Smooth muscle cell (in vitro differentiated cells): Measurements from ENCODE around the gene PLOD3. TPM values are rescaled to one million over a fixed set of nuclear protein-coding genes. Genes with fewer than 3 reads are reported as not detected.

Experiments used
- DNase-seq: peaks from one replicate; lab custom pipeline; 2025; ENCODE audit not compliant: unreplicated experiment; lab: John Stamatoyannopoulos, UW
- H2AFZ ChIP-seq: fragments of 200-600 bp; sonication (generic); 2 replicates; pipeline ENCODE4 v1.6.0; 2016; ENCODE audit warnings: antibody characterized with exemption, low read depth, mild to moderate bottlenecking
- H3F3A ChIP-seq: fragments of 200-600 bp; sonication (generic); 2 replicates; pipeline ENCODE4 v1.6.0; 2017; ENCODE audit warnings: antibody characterized with exemption, low read depth
- H3K27ac ChIP-seq: fragments of 200-600 bp; sonication (generic); 2 replicates; pipeline ENCODE4 v1.5.1; 2016; ENCODE audit warnings: low read depth, mild to moderate bottlenecking
- H3K27me3 ChIP-seq: fragments of 200-600 bp; sonication (generic); 2 replicates; pipeline ENCODE4 v1.6.1; 2016; ENCODE audit warnings: low read depth, mild to moderate bottlenecking
- H3K36me3 ChIP-seq: fragments of 200-600 bp; sonication (generic); 2 replicates; pipeline ENCODE4 v1.5.1; 2016; ENCODE audit warnings: low read depth
- H3K4me1 ChIP-seq: fragments of 200-600 bp; sonication (generic); 2 replicates; pipeline ENCODE4 v1.5.1; 2016; ENCODE audit warnings: low read depth
- H3K4me2 ChIP-seq: fragments of 200-600 bp; sonication (generic); 2 replicates; pipeline ENCODE4 v1.6.0; 2016; ENCODE audit warnings: mild to moderate bottlenecking
- H3K4me3 ChIP-seq: fragments of 200-600 bp; sonication (generic); 2 replicates; pipeline ENCODE4 v1.5.1; 2016; ENCODE audit warnings: mild to moderate bottlenecking
- H3K79me2 ChIP-seq: fragments of 200-600 bp; sonication (generic); 2 replicates; pipeline ENCODE4 v1.6.0; 2016; ENCODE audit warnings: low read depth, mild to moderate bottlenecking
- H3K9ac ChIP-seq: fragments of 200-600 bp; sonication (generic); 2 replicates; pipeline ENCODE4 v1.6.0; 2016; ENCODE audit warnings: low read depth
- H3K9me3 ChIP-seq: fragments of 200-600 bp; sonication (generic); replicated peaks from 2 replicates; pipeline ENCODE4 v1.5.1; 2016; ENCODE audit warnings: low read depth
- H4K20me1 ChIP-seq: fragments of 200-600 bp; sonication (generic); 2 replicates; pipeline ENCODE4 v1.6.0; 2016; ENCODE audit warnings: low read depth
- WGBS: methylation state at CpG from one replicate; pipeline ENCODE4 v1.1.7; 2016; ENCODE audit warnings: low lambda C conversion rate; 5-methylcytosine and 5-hydroxymethylcytosine counted together
- polyA plus RNA-seq: library from polyadenylated mRNA; unstranded; fragments of >200 nt; fragmentation: Nextera tagmentation; extraction: Ambion mirVana; gene quantifications from 2 replicates; pipeline ENCODE4 v1.2.1, GENCODE V29; 2016
- total RNA-seq: library from RNA; depleted of rRNA; stranded (reverse); fragments of >200 nt; gene quantifications from 2 replicates; pipeline ENCODE4 v1.2.3, GENCODE V29; 2014
- TF ChIP-seq, protein P1 (sequence below): fragments of 200-600 bp; sonication (generic); IDR thresholded peaks from 2 replicates; pipeline ENCODE4 v1.5.1; 2017; ENCODE audit warnings: borderline replicate concordance, mild to moderate bottlenecking, antibody characterized with exemption; ENCODE audit not compliant: insufficient read depth, poor library complexity, severe bottlenecking

Gene PLOD3
- total and polyA plus RNA-seq, 2 experiments from 2014 or later, result 58.4 to 168 TPM

DNA sequence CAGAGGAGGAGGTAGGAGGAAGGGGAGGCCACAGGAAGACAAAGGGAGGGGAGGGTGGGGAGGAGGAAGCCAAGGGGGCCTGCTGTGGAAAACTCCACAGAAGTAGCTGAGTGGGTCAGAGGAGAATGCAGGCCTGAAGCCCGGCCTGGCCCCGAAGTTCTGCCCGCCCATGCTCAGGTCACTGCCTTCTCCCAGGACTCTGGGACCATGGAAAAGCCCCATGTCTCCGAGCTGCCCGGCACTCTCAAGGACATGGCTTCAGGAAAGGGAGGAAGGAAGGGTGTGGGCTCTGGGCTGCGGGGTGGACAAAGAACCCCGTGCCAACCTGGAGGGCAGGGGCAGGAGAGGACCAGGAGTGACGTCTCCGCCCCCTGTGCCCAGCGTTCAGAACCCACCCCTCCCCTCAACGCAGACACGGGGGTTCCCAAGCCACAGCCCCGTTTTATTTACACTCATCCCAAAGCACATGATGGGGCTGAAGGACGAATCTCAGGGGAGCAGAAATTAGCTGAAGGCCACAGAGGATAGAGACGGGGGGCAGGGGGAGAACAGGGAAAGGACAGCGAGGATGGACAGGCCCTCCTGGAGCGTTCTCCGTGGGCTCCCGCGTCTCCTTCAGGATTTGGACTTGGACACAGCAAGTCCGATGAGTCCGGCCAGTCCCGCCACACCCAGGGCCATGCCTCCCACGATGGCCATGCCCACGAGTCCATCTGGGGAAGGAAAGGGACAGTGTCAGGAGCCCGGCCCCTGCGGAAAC is 22.0 kb upstream of the PLOD3 start:
- Histone ChIP-seq H3F3A (peaks cover 2% of the 10 kb centered on the region), H3K79me2 (peaks cover 19% of the 10 kb centered on the region), H3K4me3 (no peak overlapping the region), H3K27me3 (no peaks in the 10 kb centered on the region), H3K4me1 (no peaks in the 10 kb centered on the region), H3K4me2 (no peak overlapping the region), H3K27ac (no peak overlapping the region), H3K9me3 (no peaks in the 10 kb centered on the region), H3K9ac (no peak overlapping the region), H3K36me3 (no peaks in the 10 kb centered on the region), H2AFZ (no peak overlapping the region), H4K20me1 (peaks cover 8% of the 10 kb centered on the region)
- no peak for DNase-seq
- TF ChIP-seq, protein P1, sequence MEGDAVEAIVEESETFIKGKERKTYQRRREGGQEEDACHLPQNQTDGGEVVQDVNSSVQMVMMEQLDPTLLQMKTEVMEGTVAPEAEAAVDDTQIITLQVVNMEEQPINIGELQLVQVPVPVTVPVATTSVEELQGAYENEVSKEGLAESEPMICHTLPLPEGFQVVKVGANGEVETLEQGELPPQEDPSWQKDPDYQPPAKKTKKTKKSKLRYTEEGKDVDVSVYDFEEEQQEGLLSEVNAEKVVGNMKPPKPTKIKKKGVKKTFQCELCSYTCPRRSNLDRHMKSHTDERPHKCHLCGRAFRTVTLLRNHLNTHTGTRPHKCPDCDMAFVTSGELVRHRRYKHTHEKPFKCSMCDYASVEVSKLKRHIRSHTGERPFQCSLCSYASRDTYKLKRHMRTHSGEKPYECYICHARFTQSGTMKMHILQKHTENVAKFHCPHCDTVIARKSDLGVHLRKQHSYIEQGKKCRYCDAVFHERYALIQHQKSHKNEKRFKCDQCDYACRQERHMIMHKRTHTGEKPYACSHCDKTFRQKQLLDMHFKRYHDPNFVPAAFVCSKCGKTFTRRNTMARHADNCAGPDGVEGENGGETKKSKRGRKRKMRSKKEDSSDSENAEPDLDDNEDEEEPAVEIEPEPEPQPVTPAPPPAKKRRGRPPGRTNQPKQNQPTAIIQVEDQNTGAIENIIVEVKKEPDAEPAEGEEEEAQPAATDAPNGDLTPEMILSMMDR, result no peak
- 92% methylated on average over 24 of the region's 27 CpGs for WGBS

DNA sequence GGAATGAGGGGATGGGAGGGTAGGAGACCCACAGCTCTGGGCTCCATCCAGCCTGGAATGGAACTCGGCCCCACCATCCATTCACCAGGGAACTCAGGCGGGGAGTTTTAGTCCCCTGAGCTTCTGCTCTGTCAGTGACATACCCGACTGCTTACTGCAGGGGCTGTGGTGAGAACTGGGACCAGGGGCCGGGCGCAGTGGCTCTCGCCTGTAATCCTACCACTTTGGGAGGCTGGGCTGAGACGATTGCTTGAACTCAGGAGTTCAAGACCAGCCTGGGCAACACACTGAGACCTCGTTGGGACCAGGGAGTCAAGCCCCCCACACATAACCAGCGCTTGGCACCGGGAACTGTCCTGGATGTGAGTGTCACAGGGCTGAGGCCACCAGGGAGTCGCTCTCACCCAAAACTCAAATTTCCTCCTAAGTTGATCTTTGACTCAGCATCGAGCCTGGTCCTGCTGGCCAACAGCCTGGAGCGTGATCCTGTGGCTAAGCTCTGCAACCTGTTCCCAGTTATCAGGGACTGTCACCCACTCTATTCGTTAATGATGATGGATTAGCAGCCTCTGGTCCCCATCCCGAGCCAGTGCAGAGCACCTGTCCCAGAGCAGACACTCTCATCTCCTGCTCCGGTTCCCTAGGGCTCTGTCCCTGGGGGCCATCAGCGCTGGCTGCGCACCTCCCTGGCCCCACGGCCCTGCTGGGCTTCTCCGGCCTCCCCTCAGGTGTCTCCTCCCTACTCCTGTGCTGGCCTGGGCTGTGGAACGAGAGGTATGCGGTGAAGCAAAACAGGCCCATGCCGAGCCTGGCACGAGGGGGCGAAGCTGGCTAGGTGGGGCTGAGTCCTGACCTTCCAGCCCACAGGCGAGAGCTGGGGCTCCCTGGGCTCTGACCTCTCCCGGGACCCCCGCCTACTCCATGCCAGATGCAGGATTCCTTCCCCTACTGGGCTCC is 21.1 kb upstream of the PLOD3 start:
- H3K4me3 ChIP-seq, result no peak overlapping the region
- H4K20me1 ChIP-seq, result peaks cover 8% of the 10 kb centered on the region
- no peak for DNase-seq
- H3K36me3 ChIP-seq, result no peaks in the 10 kb centered on the region
- 81% methylated on average over 24 of the region's 28 CpGs for WGBS
- TF ChIP-seq, protein P1, result no peak
- H2AFZ ChIP-seq, result no peak overlapping the region
- no peaks in the 10 kb centered on the region for H3K27me3 ChIP-seq
- H3K4me2 ChIP-seq, result no peak overlapping the region
- no peak overlapping the region for H3K27ac ChIP-seq
- peaks cover 2% of the 10 kb centered on the region for H3F3A ChIP-seq
- H3K79me2 ChIP-seq, result peaks cover 17% of the 10 kb centered on the region
- H3K4me1 ChIP-seq, result no peaks in the 10 kb centered on the region
- no peaks in the 10 kb centered on the region for H3K9me3 ChIP-seq
- no peak overlapping the region for H3K9ac ChIP-seq

DNA sequence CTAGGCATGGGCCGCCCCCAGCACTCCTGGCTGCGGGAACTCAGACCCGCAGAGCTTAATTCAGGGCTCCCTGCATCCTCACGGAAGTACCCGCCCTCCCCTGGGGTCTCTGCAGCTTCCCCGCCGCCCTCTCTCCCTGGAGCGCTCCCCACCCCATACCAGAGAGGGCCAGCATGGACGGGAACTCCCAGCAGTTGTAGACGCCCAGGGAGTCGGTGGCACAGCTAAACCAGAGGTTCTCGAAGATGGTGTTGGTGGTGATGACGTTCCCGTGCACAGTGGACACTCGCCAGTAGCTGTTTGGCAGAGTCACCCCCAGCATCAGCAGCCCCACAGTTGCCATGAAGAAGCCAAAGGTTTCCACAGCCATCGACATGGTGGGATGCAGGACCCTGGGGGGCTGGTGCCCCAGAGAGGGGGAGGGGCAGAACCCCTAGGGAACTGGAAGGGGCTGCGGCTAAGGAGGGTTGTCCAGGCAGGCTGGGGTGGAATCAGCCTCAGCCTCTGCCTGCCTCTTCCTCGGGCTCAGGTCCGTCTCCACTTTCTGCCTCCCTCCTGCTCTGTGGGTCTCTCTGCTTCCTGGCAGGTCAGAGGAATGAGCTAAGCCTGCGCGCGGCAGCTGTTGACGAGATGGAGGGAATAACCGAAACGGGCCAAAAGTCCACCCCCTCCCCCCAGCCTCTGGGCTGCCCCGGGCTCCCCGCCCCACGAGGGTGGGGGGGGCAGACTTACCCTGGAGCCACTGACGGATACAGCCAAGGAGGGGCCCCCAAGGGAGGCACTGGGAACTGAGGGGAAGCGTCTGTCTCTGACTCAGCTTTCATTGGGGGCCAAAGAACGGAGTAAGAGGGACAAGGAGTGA is 20.1 kb upstream of the PLOD3 start, which contains the start of gene CLDN15:
CLDN15 (minus strand) TSS at position 597 of the 862 bp plus-strand sequence; CDS start at position 376, 221 bp downstream.
- WGBS, result 93% methylated on average over 25 of the region's 31 CpGs
- H3K79me2 ChIP-seq, result peaks cover 6% of the 10 kb centered on the region
- TF ChIP-seq, protein P1, result no peak
- no peak within 1 kb of the TSS for H2AFZ ChIP-seq
- H3K36me3 ChIP-seq, result no peaks in the 10 kb centered on the region
- no peak within 1 kb of the TSS for H3K4me2 ChIP-seq
- H3K4me1 ChIP-seq, result no peaks in the 10 kb centered on the region
- H3K4me3 ChIP-seq, result no peak within 1 kb of the TSS
- no peaks in the 10 kb centered on the region for H3K9me3 ChIP-seq
- H3K27ac ChIP-seq, result no peak within 1 kb of the TSS
- no peak within 1 kb of the TSS for H3K9ac ChIP-seq
- H3K27me3 ChIP-seq, result no peaks in the 10 kb centered on the region
- DNase-seq, result no peak
- peaks cover 2% of the 10 kb centered on the region for H3F3A ChIP-seq
- H4K20me1 ChIP-seq, result peaks cover 8% of the 10 kb centered on the region
